ENCODE measurements around the gene ELFN2.

ELFN2 gene

DNA sequence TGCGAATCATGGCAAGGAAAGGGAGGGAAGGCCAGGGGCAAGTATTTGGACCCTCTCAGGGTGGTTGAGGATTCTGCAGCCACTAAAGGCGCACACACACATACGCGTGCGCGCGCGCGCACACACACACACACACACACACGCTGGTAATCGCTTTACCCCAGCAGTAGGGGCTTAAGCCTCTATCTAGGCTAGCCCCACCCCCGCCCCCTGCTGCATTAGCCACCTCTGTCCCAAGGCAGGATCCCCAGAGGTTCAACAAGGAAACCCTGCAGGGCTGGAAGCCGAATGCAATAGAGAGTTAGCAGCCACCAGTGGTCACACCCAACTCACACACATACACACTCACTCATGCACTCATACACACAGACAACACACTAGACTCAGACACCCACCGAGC is 28.6 kb upstream of the ELFN2 start:
- H3K4me1 ChIP-seq (ENCODE audit: control insufficient read depth in 5 of 5, insufficient read depth in 5 of 5, low read length in 5 of 5) = no peaks in the 10 kb centered on the region
- no peak overlapping the region for H3K4me3 ChIP-seq (ENCODE audit: low read depth in 1 of 5, low read length in 5 of 5)
- peaks cover 3 to 24% (median 21%) of the 10 kb centered on the region in 5 donors for H3K27me3 ChIP-seq (ENCODE audit: control insufficient read depth in 5 of 5, insufficient read depth in 4 of 5, low read length in 5 of 5)

GRCh38 chr22:37454857-37455686 is 27.8 kb upstream of the ELFN2 start:
- no peak overlapping the region for H3K4me3 ChIP-seq (ENCODE audit: low read depth in 1 of 5, low read length in 5 of 5)
- no peak overlapping the region for H3K9ac ChIP-seq (ENCODE audit: low read length in 5 of 5)
- peaks cover 0 to 13% (median 2%) of the 10 kb centered on the region in 5 donors for H3K9me3 ChIP-seq (ENCODE audit: control insufficient read depth in 5 of 5, low read length in 5 of 5)
- peaks cover 3 to 24% (median 21%) of the 10 kb centered on the region in 5 donors for H3K27me3 ChIP-seq (ENCODE audit: control insufficient read depth in 5 of 5, insufficient read depth in 4 of 5, low read length in 5 of 5)
- no peaks in the 10 kb centered on the region for H3K4me1 ChIP-seq (ENCODE audit: control insufficient read depth in 5 of 5, insufficient read depth in 5 of 5, low read length in 5 of 5)
- no peaks in the 10 kb centered on the region for H3K36me3 ChIP-seq (ENCODE audit: control insufficient read depth in 5 of 5, insufficient read depth in 5 of 5, low read length in 5 of 5)
- no peak overlapping the region for H3K27ac ChIP-seq (ENCODE audit: low read depth, low read length)

More for the DNA sequence above, 28.6 kb upstream of the ELFN2 start:
- Histone ChIP-seq H3K27ac (ENCODE audit: low read depth, low read length) (no peak overlapping the region), H3K36me3 (ENCODE audit: control insufficient read depth in 5 of 5, insufficient read depth in 5 of 5, low read length in 5 of 5) (no peaks in the 10 kb centered on the region), H3K9ac (ENCODE audit: low read length in 5 of 5) (no peak overlapping the region), H3K9me3 (ENCODE audit: control insufficient read depth in 5 of 5, low read length in 5 of 5) (peaks cover 0 to 11% (median 2%) of the 10 kb centered on the region in 5 donors)

GRCh38 chr22:37453696-37454095 is 26.4 kb upstream of the ELFN2 start:
- Histone ChIP-seq H3K4me1 (ENCODE audit: control insufficient read depth in 5 of 5, insufficient read depth in 5 of 5, low read length in 5 of 5) (peaks cover 0 to 3% (median 0%) of the 10 kb centered on the region in 5 donors), H3K9me3 (ENCODE audit: control insufficient read depth in 5 of 5, low read length in 5 of 5) (peaks cover 0 to 13% (median 2%) of the 10 kb centered on the region in 5 donors), H3K36me3 (ENCODE audit: control insufficient read depth in 5 of 5, insufficient read depth in 5 of 5, low read length in 5 of 5) (no peaks in the 10 kb centered on the region), H3K27me3 (ENCODE audit: control insufficient read depth in 5 of 5, insufficient read depth in 4 of 5, low read length in 5 of 5) (peaks cover 10 to 30% (median 21%) of the 10 kb centered on the region in 5 donors), H3K9ac (ENCODE audit: low read length in 5 of 5) (no peak overlapping the region), H3K27ac (ENCODE audit: low read depth, low read length) (no peak overlapping the region), H3K4me3 (ENCODE audit: low read depth in 1 of 5, low read length in 5 of 5) (no peak overlapping the region)

DNA sequence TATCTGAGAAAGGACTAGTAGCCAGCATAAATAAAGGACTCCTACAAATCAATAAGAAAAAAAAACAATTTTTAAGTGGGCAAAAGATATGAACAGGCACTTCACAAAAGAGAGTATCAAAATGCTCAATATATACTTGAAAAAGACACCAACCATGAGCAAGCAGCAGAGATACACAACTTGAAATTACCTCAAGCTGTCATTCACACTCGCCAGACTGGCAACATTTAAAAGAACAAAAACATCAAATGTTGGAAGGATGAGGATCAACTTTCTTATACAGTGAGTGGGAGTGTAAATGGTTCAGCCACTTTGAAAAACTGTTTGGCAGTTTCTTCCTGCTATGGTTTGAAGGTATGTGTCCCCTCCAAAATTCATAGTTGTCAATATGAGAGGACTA is 23.9 kb upstream of the ELFN2 start:
- no peaks in the 10 kb centered on the region for H3K36me3 ChIP-seq (ENCODE audit: control insufficient read depth in 5 of 5, insufficient read depth in 5 of 5, low read length in 5 of 5)
- peaks cover 21 to 32% (median 23%) of the 10 kb centered on the region in 5 donors for H3K27me3 ChIP-seq (ENCODE audit: control insufficient read depth in 5 of 5, insufficient read depth in 4 of 5, low read length in 5 of 5)

GRCh38 chr22:37449331-37450001 is 22.2 kb upstream of the ELFN2 start:
- no peak overlapping the region for H3K4me3 ChIP-seq (ENCODE audit: low read depth in 1 of 5, low read length in 5 of 5)
- H3K9ac ChIP-seq (ENCODE audit: low read length in 5 of 5) = no peak overlapping the region
- peaks cover 17 to 27% (median 20%) of the 10 kb centered on the region in 5 donors for H3K27me3 ChIP-seq (ENCODE audit: control insufficient read depth in 5 of 5, insufficient read depth in 4 of 5, low read length in 5 of 5)
- H3K27ac ChIP-seq (ENCODE audit: low read depth, low read length) = no peak overlapping the region
- H3K9me3 ChIP-seq (ENCODE audit: control insufficient read depth in 5 of 5, low read length in 5 of 5) = peaks cover 0 to 13% (median 2%) of the 10 kb centered on the region in 5 donors
- H3K4me1 ChIP-seq (ENCODE audit: control insufficient read depth in 5 of 5, insufficient read depth in 5 of 5, low read length in 5 of 5) = peaks cover 0 to 3% (median 0%) of the 10 kb centered on the region in 5 donors
- H3K36me3 ChIP-seq (ENCODE audit: control insufficient read depth in 5 of 5, insufficient read depth in 5 of 5, low read length in 5 of 5) = no peaks in the 10 kb centered on the region

More for the DNA sequence above, 23.9 kb upstream of the ELFN2 start:
- Histone ChIP-seq H3K9me3 (ENCODE audit: control insufficient read depth in 5 of 5, low read length in 5 of 5) (peaks cover 0 to 13% (median 2%) of the 10 kb centered on the region in 5 donors), H3K27ac (ENCODE audit: low read depth, low read length) (no peak overlapping the region), H3K4me3 (ENCODE audit: low read depth in 1 of 5, low read length in 5 of 5) (no peak overlapping the region), H3K4me1 (ENCODE audit: control insufficient read depth in 5 of 5, insufficient read depth in 5 of 5, low read length in 5 of 5) (peaks cover 0 to 3% (median 0%) of the 10 kb centered on the region in 5 donors), H3K9ac (ENCODE audit: low read length in 5 of 5) (no peak overlapping the region)

DNA sequence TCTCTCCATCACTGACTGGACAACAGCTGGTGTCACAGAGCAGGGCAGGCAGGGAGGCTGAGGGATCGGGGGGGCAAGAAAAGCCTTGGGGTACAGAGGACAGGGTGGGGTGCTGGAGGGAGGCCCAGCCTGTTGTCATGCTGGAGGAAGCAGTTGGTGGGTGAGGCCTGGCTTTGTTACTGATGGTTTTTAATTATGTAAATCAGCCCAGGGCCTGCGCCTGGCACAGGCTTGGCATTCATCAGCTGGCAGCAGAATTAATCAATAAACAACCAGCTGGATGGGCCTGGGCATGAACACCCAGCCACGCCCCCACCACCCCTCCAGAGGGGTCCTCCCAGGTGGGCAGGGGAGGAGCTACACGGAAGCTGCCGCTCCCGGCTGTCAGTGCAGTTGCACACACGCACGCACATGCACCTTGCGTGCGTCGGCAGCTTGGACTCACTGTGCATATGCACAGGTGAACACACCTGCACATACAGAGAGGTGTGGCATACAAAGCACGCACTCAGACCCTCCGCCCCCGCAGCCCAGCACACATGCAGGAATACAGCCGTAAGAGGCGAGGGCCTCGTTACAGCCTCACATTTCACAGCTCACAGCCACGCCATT is 21.3 kb upstream of the ELFN2 start:
- H3K4me1 ChIP-seq (ENCODE audit: control insufficient read depth in 5 of 5, insufficient read depth in 5 of 5, low read length in 5 of 5) = peaks cover 0 to 3% (median 0%) of the 10 kb centered on the region in 5 donors
- H3K4me3 ChIP-seq (ENCODE audit: low read depth in 1 of 5, low read length in 5 of 5) = no peak overlapping the region
- H3K27me3 ChIP-seq (ENCODE audit: control insufficient read depth in 5 of 5, insufficient read depth in 4 of 5, low read length in 5 of 5) = peaks cover 10 to 24% (median 18%) of the 10 kb centered on the region in 5 donors
- no peak overlapping the region for H3K27ac ChIP-seq (ENCODE audit: low read depth, low read length)
- H3K9me3 ChIP-seq (ENCODE audit: control insufficient read depth in 5 of 5, low read length in 5 of 5) = peaks cover 0 to 9% (median 0%) of the 10 kb centered on the region in 5 donors
- no peaks in the 10 kb centered on the region for H3K36me3 ChIP-seq (ENCODE audit: control insufficient read depth in 5 of 5, insufficient read depth in 5 of 5, low read length in 5 of 5)
- no peak overlapping the region for H3K9ac ChIP-seq (ENCODE audit: low read length in 5 of 5)

DNA sequence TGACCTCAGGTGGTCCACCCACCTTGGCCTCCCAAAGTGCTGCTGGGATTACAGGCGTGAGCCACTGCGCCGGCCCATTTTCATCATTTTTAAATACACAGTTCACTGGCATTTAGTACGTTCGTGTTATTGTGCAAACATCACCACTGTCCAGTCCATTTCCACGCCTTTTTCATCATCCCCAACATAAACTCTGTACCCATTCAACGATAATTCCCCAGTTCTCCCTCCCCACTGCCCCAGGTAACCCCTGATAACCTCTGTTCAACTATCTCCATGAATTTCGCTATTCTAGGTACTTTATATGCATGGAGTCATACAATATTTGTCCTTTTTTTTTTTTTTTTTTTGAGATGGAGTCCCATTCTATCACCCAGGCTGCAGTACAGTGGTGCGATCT is 18.2 kb upstream of the ELFN2 start:
- Histone ChIP-seq H3K27me3 (ENCODE audit: control insufficient read depth in 5 of 5, insufficient read depth in 4 of 5, low read length in 5 of 5) (peaks cover 12 to 26% (median 22%) of the 10 kb centered on the region in 5 donors), H3K9ac (ENCODE audit: low read length in 5 of 5) (no peak overlapping the region), H3K9me3 (ENCODE audit: control insufficient read depth in 5 of 5, low read length in 5 of 5) (peaks cover 0 to 9% (median 9%) of the 10 kb centered on the region in 5 donors), H3K4me1 (ENCODE audit: control insufficient read depth in 5 of 5, insufficient read depth in 5 of 5, low read length in 5 of 5) (peaks cover 0 to 3% (median 0%) of the 10 kb centered on the region in 5 donors), H3K4me3 (ENCODE audit: low read depth in 1 of 5, low read length in 5 of 5) (no peak overlapping the region), H3K36me3 (ENCODE audit: control insufficient read depth in 5 of 5, insufficient read depth in 5 of 5, low read length in 5 of 5) (no peaks in the 10 kb centered on the region), H3K27ac (ENCODE audit: low read depth, low read length) (no peak overlapping the region)

DNA sequence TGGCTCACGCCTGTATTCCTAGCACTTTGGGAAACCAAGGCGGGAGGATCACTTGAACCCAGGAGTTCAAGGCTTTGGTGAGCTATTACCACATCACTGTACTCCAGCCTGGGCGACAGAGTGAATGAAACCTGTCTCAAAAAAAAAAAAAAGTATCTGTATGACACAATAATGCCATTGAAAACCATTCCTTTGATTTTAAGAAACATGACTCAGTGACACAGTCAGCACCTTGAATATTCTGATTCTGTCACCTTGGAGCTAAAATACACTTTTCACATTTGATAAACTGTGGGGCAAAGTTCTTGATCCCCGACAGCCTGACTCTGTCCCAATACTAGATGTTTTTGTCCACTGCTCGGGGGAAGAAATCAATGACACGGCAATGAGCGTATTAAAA is 16.7 kb upstream of the ELFN2 start:
- Histone ChIP-seq H3K4me3 (ENCODE audit: low read depth in 1 of 5, low read length in 5 of 5) (no peak overlapping the region), H3K36me3 (ENCODE audit: control insufficient read depth in 5 of 5, insufficient read depth in 5 of 5, low read length in 5 of 5) (no peaks in the 10 kb centered on the region), H3K4me1 (ENCODE audit: control insufficient read depth in 5 of 5, insufficient read depth in 5 of 5, low read length in 5 of 5) (no peaks in the 10 kb centered on the region), H3K27ac (ENCODE audit: low read depth, low read length) (no peak overlapping the region), H3K27me3 (ENCODE audit: control insufficient read depth in 5 of 5, insufficient read depth in 4 of 5, low read length in 5 of 5) (peaks cover 8 to 23% (median 18%) of the 10 kb centered on the region in 5 donors), H3K9ac (ENCODE audit: low read length in 5 of 5) (no peak overlapping the region), H3K9me3 (ENCODE audit: control insufficient read depth in 5 of 5, low read length in 5 of 5) (peaks cover 0 to 13% (median 10%) of the 10 kb centered on the region in 5 donors)

DNA sequence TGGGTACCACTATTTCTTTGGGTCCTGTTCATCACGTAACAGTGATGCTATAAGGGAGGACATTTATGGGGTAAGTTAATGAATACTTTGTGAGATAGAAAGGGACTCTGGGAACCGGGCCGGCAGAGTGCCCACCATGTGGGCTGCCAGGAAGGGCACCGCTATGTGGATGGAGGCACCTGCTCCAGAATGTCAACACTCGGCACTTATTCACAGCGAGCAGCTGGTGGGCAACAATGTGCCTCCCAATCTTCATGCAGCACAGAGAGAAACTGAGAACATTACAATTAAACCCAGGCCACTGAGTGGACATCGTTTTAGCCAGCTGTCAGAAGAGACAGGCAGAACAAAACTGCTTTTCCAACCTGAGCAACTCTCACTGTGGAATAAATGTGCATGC is 15.8 kb upstream of the ELFN2 start:
- H3K9ac ChIP-seq (ENCODE audit: low read length in 5 of 5) = no peak overlapping the region
- H3K36me3 ChIP-seq (ENCODE audit: control insufficient read depth in 5 of 5, insufficient read depth in 5 of 5, low read length in 5 of 5) = no peaks in the 10 kb centered on the region
- no peak overlapping the region for H3K27ac ChIP-seq (ENCODE audit: low read depth, low read length)
- H3K27me3 ChIP-seq (ENCODE audit: control insufficient read depth in 5 of 5, insufficient read depth in 4 of 5, low read length in 5 of 5) = peaks cover 8 to 17% (median 14%) of the 10 kb centered on the region in 5 donors
- peaks cover 0 to 13% (median 10%) of the 10 kb centered on the region in 5 donors for H3K9me3 ChIP-seq (ENCODE audit: control insufficient read depth in 5 of 5, low read length in 5 of 5)
- H3K4me1 ChIP-seq (ENCODE audit: control insufficient read depth in 5 of 5, insufficient read depth in 5 of 5, low read length in 5 of 5) = no peaks in the 10 kb centered on the region
- no peak overlapping the region for H3K4me3 ChIP-seq (ENCODE audit: low read depth in 1 of 5, low read length in 5 of 5)
